UCSD-AML1 (cell line): Measurements from ENCODE around the gene ZBED5.

ENCODE experiments used
- DNase-seq: peaks from one replicate; lab custom pipeline; 2025; ENCODE audit not compliant: unreplicated experiment; lab: John Stamatoyannopoulos, UW

The ZBED5 gene

GRCh38 chr11:10881892-10882291 lies 24.0 kb upstream of the ZBED5 start:
- DNase-seq, result no peak

GRCh38 chr11:10878408-10879214 lies 20.8 kb upstream of the ZBED5 start:
- DNase-seq, result no peak

GRCh38 chr11:10876158-10876557 lies 18.3 kb upstream of the ZBED5 start:
- no peak for DNase-seq

GRCh38 chr11:10875430-10876021 lies 17.7 kb upstream of the ZBED5 start:
- no peak for DNase-seq

GRCh38 chr11:10872097-10872496 lies 14.2 kb upstream of the ZBED5 start:
- no peak for DNase-seq

GRCh38 chr11:10868352-10868751 lies 10.5 kb upstream of the ZBED5 start:
- DNase-seq, result no peak

GRCh38 chr11:10866893-10867331 lies 9.1 kb upstream of the ZBED5 start:
- no peak for DNase-seq

- DNase-seq, result no peak
Observed at GRCh38 chr11:10865837-10866270, 8.0 kb upstream of the ZBED5 start.

- DNase-seq, result no peak
Observed at GRCh38 chr11:10864688-10865087, 6.8 kb upstream of the ZBED5 start.

- no peak for DNase-seq
Observed at GRCh38 chr11:10862446-10862845, 4.6 kb upstream of the ZBED5 start.

GRCh38 chr11:10861799-10862198 lies 3.9 kb upstream of the ZBED5 start:
- no peak for DNase-seq

GRCh38 chr11:10861047-10861446 lies 3.2 kb upstream of the ZBED5 start:
- DNase-seq, result no peak

- peak; percentile 74 for DNase-seq
Observed at GRCh38 chr11:10858439-10859325, 829 bp upstream of the ZBED5 start.

GRCh38 chr11:10857459-10857708 lies 469 bp downstream of the ZBED5 start:
- no peak for DNase-seq

GRCh38 chr11:10856689-10857458 lies 979 bp downstream of the ZBED5 start:
- no peak for DNase-seq

- DNase-seq, result no peak
Observed at GRCh38 chr11:10855295-10855694, 2.6 kb downstream of the ZBED5 start.

- DNase-seq, result no peak
Observed at GRCh38 chr11:10847960-10848860, 9.6 kb downstream of the ZBED5 start.

- DNase-seq, result no peak
Observed at GRCh38 chr11:10846660-10847059, 11.2 kb downstream of the ZBED5 start.

- no peak for DNase-seq
Observed at GRCh38 chr11:10845589-10845988, 12.3 kb downstream of the ZBED5 start.

- DNase-seq, result no peak
Observed at GRCh38 chr11:10844796-10845195, 13.1 kb downstream of the ZBED5 start.
